Activated T-helper 2 cell treated with anti-CD3 and anti-CD28 coated beads, Interferon-gamma antibody, Interleukin-2, Interleukin-4, amounts not matched to agents 10 μg/mL and 5 μg/mL and 100 μg/mL, durations not matched to agents 14 hours and 24 hours and 36 hours (primary cell): ENCODE results near the gene IL1F10. TPM values are rescaled to one million over a fixed set of nuclear protein-coding genes. Genes with fewer than 3 reads are reported as not detected.

ENCODE experiments used
- DNase-seq: peaks from one replicate; pipeline ENCODE4 v3.0.0; 2021; ENCODE audit warnings: low spot score
- H3K27ac Mint-ChIP-seq: one replicate; pipeline ENCODE4 v1.8.0; 2021; ENCODE audit warnings: mixed read lengths
- H3K27me3 Mint-ChIP-seq: one replicate; pipeline ENCODE4 v1.8.0; 2021; ENCODE audit warnings: low read depth, mixed read lengths
- H3K36me3 Mint-ChIP-seq: one replicate; pipeline ENCODE4 v1.8.0; 2021; ENCODE audit warnings: low read depth, mixed read lengths
- H3K4me1 Mint-ChIP-seq: one replicate; pipeline ENCODE4 v1.8.0; 2021; ENCODE audit warnings: low read depth, mixed read lengths
- H3K4me3 Mint-ChIP-seq: one replicate; pipeline ENCODE4 v1.8.0; 2021; ENCODE audit warnings: low read depth, mild to moderate bottlenecking, moderate library complexity, mixed read lengths
- H3K9me3 Mint-ChIP-seq: one replicate; pipeline ENCODE4 v1.8.0; 2021; ENCODE audit warnings: mixed read lengths
- intact Hi-C: fragments of 100-400 bp; cut with micrococcal nuclease; formaldehyde crosslinking; loops from one replicate; pipeline ENCODE4 v1.15.1; 2023
- total RNA-seq: library from RNA; stranded (reverse); gene quantifications from 2 replicates; pipeline ENCODE4 v1.2.3, GENCODE V29; 2022

The IL1F10 gene
- total RNA-seq, 1 donor from 2014 or later, result not detected

- Mint-ChIP-seq H3K9me3 (no peaks in the 10 kb centered on the region), H3K27ac (peak overlapping the region; percentile 51), H3K4me3 (no peak overlapping the region), H3K4me1 (peaks cover 71% of the 10 kb centered on the region), H3K36me3 (no peaks in the 10 kb centered on the region), H3K27me3 (no peaks in the 10 kb centered on the region)
- intact Hi-C loops, result loop anchor here (2.0 to 5.0 kb wide), 2 partner anchors 20 to 42 kb away; no protein-coding TSS in a partner anchor
- DNase-seq, result no peak
Observed at GRCh38 chr2:113124181-113124961, 56.6 kb downstream of the IL1F10 start.

Other genes with a start within 250 kb of the IL1F10 start
- gene IL1B, start 231.2 kb upstream of the IL1F10 start, total RNA-seq, result not detected in 2 replicates
- gene IL37, start 156.8 kb upstream of the IL1F10 start, total RNA-seq, result not detected in 2 replicates
- not detected in 2 replicates for gene IL36G, start 90.0 kb upstream of the IL1F10 start, total RNA-seq
- 0.34 TPM in 1 of 2 replicates, not detected in the other for gene IL36A, start 62.5 kb upstream of the IL1F10 start, total RNA-seq
- gene IL36B, start 15.1 kb upstream of the IL1F10 start, total RNA-seq, result not detected in 2 replicates
- gene IL36RN, start 8.8 kb upstream of the IL1F10 start, total RNA-seq, result not detected in 2 replicates
- gene IL1RN, start 59.6 kb downstream of the IL1F10 start, total RNA-seq, result 13.2 and 15.9 TPM in 2 replicates
- 313 and 319 TPM in 2 replicates for gene PSD4, start 106.0 kb downstream of the IL1F10 start, total RNA-seq
- gene PAX8, start 211.0 kb downstream of the IL1F10 start, total RNA-seq, result 0.76 and 0.84 TPM in 2 replicates